Skeletal muscle cell (primary cell): Measurements from ENCODE around the gene DNAAF5.

ENCODE experiments used
- DNase-seq: peaks from one replicate; pipeline ENCODE4 v3.0.0-alpha.2; 2010; ENCODE audit warnings: low read depth
- H3K4me3 ChIP-seq: 2 replicates; pipeline ENCODE4 v1.5.1; 2011; ENCODE audit warnings: low read depth, mild to moderate bottlenecking, control low read depth, low read length, moderate library complexity

Gene DNAAF5

DNA sequence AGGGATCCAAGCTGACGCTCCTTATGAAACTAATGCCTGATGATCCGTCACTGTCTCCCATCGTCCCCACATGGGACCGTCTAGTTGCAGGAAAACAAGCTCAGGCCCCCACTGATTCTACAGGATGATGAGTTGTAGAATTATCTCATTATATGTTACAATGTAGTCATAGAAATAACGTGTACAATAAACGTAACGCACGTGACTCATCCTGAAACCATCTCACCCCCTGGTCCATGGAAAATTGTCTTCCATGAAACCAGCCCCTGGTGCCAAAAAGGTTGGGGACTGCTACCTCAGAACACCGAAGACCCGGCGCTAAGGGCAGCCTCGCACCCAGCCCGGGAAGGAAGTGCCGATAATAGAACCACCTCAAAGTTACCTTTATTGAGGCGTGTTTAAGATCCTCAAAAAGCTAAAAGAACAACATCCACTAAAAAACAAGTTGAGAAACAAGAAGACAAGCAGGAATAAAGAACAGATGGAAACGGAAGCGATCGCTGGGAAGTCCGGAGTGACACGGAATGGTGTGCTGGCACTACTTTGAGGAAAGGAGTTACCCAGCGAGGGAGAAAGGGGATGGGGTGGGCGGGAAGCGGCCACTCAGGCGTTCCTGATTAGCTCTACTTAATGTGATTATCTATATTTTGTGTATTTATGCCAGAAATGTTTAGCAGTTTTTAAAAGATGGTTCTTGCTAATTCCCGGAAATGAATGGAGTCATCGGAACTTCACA lies 50.7 kb downstream of the DNAAF5 start:
- DNase-seq = no peak
- no peak overlapping the region for H3K4me3 ChIP-seq

GRCh38 chr7:777728-778078 lies 51.2 kb downstream of the DNAAF5 start:
- H3K4me3 ChIP-seq = no peak overlapping the region
- no peak for DNase-seq

GRCh38 chr7:778271-778967 lies 51.9 kb downstream of the DNAAF5 start:
- DNase-seq = no peak
- H3K4me3 ChIP-seq = no peak overlapping the region

GRCh38 chr7:778968-779451 lies 52.5 kb downstream of the DNAAF5 start:
- H3K4me3 ChIP-seq = no peak overlapping the region
- no peak for DNase-seq

DNA sequence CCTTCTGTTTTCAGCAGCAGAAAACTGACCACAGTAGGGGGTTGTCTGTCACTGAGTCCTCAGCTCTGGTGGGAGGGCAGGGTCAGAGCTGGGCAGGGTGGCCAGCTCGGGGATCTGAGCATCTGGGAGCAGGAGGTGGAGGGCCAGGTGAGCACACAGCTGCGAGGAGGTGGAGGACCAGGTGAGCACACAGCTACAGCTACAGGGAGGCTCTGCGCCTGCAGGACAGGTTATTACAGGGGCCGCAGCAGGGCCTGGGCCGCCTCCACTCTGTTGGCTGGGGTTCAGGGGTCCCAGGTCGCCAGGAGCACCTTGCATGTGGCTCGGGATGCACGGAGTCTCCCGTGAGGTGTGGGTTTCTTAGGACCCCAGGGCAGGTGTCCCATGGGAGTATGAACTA lies 53.0 kb downstream of the DNAAF5 start:
- H3K4me3 ChIP-seq = no peak overlapping the region
- DNase-seq = no peak

- DNase-seq = no peak
- no peak overlapping the region for H3K4me3 ChIP-seq
Observed at GRCh38 chr7:780081-780480, 53.6 kb downstream of the DNAAF5 start.

DNA sequence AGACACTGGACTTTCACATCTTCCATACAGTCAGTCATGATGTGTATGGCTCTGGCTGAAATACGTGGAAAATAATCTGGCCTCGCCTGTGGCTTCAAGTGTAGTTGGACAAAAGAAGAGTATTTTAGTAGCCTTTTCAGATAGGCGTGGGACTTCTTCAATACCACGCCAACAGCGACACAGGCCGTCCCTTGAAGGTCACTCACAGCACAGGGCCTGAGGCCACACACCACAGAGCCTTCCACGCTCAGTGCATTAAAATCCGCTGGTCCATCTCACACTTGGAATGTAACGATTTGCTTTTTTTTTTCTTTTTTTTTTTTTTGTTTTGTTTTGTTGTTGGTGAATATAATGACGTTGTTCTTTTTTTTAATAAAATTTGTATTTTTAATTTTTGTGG lies 54.0 kb downstream of the DNAAF5 start:
- DNase-seq = no peak
- H3K4me3 ChIP-seq = no peak overlapping the region

DNA sequence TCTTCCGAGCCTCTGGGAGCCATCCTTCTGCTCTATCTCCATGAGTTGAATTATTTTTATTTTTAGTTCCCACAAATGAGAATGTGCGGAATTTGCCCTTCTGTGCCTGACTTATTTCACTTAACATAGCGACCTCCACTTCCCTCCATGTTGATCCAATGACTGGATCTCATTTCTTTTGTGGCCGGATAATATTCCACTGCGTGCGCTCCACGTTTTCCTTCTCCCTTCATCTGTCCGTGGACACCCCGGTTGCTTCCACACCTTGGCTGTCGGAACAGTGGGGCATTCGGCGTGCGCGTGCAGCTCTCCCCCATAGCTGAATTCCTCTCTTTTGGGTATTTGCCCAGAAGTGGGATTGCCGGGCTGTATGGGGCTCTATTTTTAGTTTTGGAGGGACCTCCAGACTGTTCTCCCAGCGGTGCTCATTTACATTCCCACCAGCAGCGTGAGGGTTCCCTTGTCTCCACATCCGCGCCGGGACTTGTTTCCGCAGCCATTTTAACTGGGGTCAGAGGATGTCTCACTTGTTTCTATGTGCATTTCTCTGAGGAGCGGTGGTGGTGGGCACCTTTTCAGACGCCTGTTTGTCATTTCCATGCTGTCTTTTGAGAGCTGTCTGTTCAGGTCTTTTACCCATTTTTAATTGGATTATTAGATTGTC lies 54.8 kb downstream of the DNAAF5 start:
- DNase-seq = no peak
- H3K4me3 ChIP-seq = no peak overlapping the region

- H3K4me3 ChIP-seq = no peak overlapping the region
- DNase-seq = no peak
Observed at GRCh38 chr7:781936-782529, 55.5 kb downstream of the DNAAF5 start.

DNA sequence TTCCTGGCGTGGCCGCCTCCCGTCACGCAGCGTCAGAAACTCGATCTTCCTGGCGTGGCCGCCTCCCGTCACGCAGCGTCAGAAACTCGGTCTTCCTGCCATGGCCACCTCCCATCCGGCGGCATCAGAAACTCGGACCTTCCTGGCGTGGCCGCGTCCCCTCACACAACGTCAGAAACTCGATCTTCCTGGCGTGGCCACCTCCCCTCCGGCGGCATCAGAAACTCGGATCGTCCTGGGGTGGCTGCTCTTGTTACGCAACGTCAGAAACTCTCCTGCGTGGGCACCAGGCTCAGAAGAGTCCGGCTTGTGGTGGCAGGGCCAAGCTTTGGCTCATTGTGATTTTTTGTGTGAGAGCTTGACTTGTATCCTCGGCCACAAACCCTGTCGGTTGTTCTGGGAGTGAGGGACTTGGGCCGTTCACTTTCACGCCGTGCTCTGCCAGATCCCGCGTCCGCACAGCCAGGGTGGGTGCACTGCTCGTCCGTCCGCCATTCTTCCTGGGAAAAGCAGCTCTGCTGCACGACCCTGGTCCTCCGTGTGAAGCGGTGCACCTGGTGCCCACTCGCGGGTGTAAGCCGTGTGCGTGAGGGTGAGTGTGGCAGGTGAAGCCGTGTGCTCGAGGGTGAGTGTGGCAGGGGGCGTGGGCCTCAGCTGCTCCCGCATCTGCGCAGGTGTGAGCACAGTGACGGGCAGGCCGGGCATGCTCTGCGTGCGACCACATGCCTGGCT lies 56.4 kb downstream of the DNAAF5 start:
- no peak for DNase-seq
- no peak overlapping the region for H3K4me3 ChIP-seq

- no peak for DNase-seq
- no peak overlapping the region for H3K4me3 ChIP-seq
Observed at GRCh38 chr7:783556-784490, 57.3 kb downstream of the DNAAF5 start.

- no peak for DNase-seq
- H3K4me3 ChIP-seq = no peak overlapping the region
Observed at GRCh38 chr7:784971-785370, 58.5 kb downstream of the DNAAF5 start.

- no peak for DNase-seq
- no peak overlapping the region for H3K4me3 ChIP-seq
Observed at GRCh38 chr7:785416-785815, 58.9 kb downstream of the DNAAF5 start.

DNA sequence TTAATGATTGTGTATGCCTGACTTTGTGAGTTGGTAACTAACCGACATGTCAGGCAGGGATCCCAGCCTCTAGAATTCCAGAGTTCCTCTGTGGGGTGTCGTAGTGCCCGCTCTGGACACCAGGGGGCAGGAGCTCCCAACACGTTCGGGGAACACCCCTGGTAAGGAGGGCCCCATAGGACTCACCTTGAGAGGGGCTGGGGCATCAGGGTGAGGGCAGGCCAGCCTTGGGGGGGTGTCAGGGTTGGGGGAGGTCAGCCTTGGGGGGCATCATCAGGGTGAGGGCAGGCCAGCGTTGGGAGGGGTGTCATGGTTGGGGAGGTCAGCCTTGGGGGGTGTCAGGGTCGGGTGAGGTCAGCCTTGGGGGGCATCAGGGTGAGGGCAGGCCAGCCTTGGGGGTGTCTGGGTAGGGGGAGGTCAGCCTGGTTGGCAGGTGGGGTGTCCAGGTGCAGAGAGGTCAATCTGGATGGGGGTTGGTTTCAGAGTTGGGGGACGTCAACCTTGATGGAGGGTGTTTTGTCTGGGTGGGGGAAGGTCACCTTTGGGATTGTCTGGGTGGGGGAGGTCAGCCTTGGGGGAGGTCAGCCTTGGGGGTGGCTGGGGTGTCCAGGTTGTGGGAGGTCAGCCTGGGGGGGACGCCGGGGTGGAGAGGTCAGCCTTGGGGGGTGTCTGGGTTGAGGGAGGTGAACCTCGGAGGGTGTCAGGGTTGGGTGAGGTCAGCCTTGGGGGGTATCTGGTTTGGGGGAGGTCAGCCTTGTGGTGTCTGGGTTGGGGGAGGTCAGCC lies 60.2 kb downstream of the DNAAF5 start:
- no peak for DNase-seq
- no peak overlapping the region for H3K4me3 ChIP-seq

GRCh38 chr7:787332-788240 lies 61.1 kb downstream of the DNAAF5 start:
- DNase-seq = no peak
- H3K4me3 ChIP-seq = no peak overlapping the region

DNA sequence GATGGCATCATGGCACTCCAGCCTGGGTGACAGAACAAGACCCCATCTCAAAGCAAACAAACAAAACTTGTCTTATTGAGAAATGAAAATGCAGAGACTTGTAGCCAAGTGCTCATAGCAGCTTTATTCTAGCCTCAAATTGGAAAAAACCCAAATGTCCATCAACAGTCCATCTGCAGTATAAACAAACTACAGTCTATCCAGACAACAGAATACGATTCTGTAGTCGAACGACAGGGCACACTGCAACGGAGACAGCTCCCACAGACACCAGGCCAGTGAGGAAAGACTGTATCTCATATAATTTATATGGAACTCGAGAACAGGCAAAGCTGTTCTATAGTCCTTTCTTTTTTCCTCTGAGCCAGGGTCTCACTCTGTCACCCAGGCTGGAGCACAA lies 65.0 kb downstream of the DNAAF5 start:
- H3K4me3 ChIP-seq = no peak overlapping the region
- DNase-seq = no peak

GRCh38 chr7:794207-794606 lies 67.7 kb downstream of the DNAAF5 start:
- no peak overlapping the region for H3K4me3 ChIP-seq
- no peak for DNase-seq
